ENCODE measurements around the gene PRKCA.

DNA sequence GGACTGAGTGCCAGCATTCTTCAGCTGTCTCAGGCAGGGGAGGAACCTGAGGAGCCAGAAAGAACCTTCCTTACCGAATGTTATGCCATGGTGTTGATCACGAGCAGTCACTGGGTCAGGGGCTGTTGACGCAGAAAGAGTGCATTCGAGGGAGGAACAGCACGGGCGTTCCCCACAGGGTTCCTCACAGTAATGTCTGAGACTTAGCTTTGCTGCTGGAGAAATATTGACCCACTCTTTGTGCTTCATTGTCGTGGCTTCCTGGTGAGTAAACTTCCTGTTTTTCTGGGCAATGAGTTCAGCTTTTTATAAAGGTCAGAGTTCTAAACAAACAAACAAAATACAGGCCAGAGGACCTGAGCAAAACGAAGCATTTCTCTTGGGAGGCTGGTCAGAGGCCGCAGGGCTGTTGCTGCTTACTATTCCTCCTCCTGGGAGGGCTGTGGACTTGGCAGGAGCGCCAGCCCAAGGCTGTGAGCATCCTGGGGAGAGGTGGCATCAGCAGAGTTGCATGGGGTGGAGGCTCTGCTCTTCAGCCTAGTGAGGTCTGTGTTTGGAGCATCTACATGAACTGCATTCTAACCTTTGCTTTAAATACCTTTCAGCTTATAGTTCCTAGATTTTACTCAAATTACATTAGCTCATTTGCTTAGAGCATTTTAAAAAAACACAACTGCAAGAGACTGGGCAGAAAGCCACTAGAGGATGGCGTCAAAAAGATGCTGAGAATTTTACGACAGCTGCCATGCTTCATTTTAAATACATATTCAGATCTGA lies 389.4 kb downstream of the PRKCA start:
- TF ChIP-seq CEBPB (IDR thresholded peaks at IDR 0.05) (no peak), RAD21 (IDR thresholded peaks at IDR 0.05; ENCODE audit: low read depth) (no peak), FOXM1 (IDR thresholded peaks at IDR 0.05; ENCODE audit: borderline replicate concordance, low read depth) (no peak)
